NCI-H460 (cell line): ENCODE results near the gene NKIRAS1. TPM values are rescaled to one million over a fixed set of nuclear protein-coding genes. Genes with fewer than 3 reads are reported as not detected.

Experiments
- total RNA-seq: library from RNA; depleted of rRNA; stranded (reverse); fragments of >200 nt; shearing (Covaris generic); gene quantifications from 2 replicates; pipeline ENCODE4 v1.2.3, GENCODE V29; 2014; rRNA removed

NKIRAS1 gene
- total RNA-seq, 1 experiment from 2014 or later: 12.6 TPM

Other genes starting within 250 kb of the NKIRAS1 start
- gene UBE2E1, start 111.0 kb downstream of the NKIRAS1 start, total RNA-seq: 77.1 and 87.2 TPM in 2 replicates
- 2,396 and 2,437 TPM in 2 replicates for gene RPL15, start 142 bp upstream of the NKIRAS1 start, total RNA-seq
- 16.9 and 19.4 TPM in 2 replicates for gene NR1D2, start 28.3 kb upstream of the NKIRAS1 start, total RNA-seq